OCI-LY7 (cell line): ENCODE data around the gene ABCA4.

ENCODE experiments used
- CTCF ChIP-seq: fragments of 200-600 bp; sonication (generic); conservative IDR thresholded peaks from 2 replicates; pipeline ENCODE4 v1.5.1; 2014; ENCODE audit warnings: mild to moderate bottlenecking, antibody characterized with exemption, low read length, moderate library complexity, mixed read lengths
- EZH2phosphoT487 ChIP-seq: fragments of 200-600 bp; sonication (generic); IDR thresholded peaks from 2 replicates; pipeline ENCODE4 v1.6.1; 2018; ENCODE audit warnings: low read depth, borderline replicate concordance, mild to moderate bottlenecking, mixed run types, antibody characterized with exemption, low read length, moderate library complexity, mixed read lengths

GRCh38 chr1:94109478-94109877 lies 11.5 kb downstream of the ABCA4 start:
- TF ChIP-seq CTCF (no peak), EZH2phosphoT487 (no peak)
